Right lung (tissue), 5 donors: ENCODE results near the gene KAT2B. TPM values are rescaled to one million over a fixed set of nuclear protein-coding genes. Genes with fewer than 3 reads are reported as not detected.

Source experiments
- polyA plus RNA-seq, 5 donors: library from polyadenylated mRNA; unstranded; fragments of 120-200 nt; gene quantifications; one replicate each; pipeline versions ENCODE4 v1.2.1 to v1.2.3, GENCODE V29; 2013; ENCODE audit warnings: inconsistent platforms in 1 of 5, low replicate concordance in 1 of 5; ENCODE audit not compliant: insufficient read length in 5 of 5, insufficient read depth in 1 of 5

KAT2B gene
- polyA plus RNA-seq, 5 donors, result 29.3 to 48.7 (median 40.9) TPM

Other genes with a start within 250 kb of the KAT2B start
- 1 to 10 TPM; 1.1 to 6.2 (median 3.6) TPM for gene EFHB, start 106.2 kb upstream of the KAT2B start, polyA plus RNA-seq
- gene RAB5A, start 93.3 kb upstream of the KAT2B start, polyA plus RNA-seq, result 10 to 100 TPM; 56.3 to 75.4 (median 70.3) TPM
- 1 to 10 TPM in 1 of 5 donors, under 1 TPM in 4; 0.66 to 1.3 (median 0.70) TPM for gene PP2D1, start 28.2 kb upstream of the KAT2B start, polyA plus RNA-seq
- 10 to 100 TPM in 3 of 5 donors, 1 to 10 TPM in 2; 4.9 to 16.9 (median 10.2) TPM for gene SGO1, start 145.8 kb downstream of the KAT2B start, polyA plus RNA-seq